Measurements from ENCODE around the gene BST2.

The BST2 gene

GRCh38 chr19:17431417-17431816 lies 26.0 kb upstream of the BST2 start:
- Histone ChIP-seq H3K36me3 (ENCODE audit: insufficient read depth, low read length) (peaks cover 4% of the 10 kb centered on the region), H3K4me1 (ENCODE audit: insufficient read depth, low read length) (no peaks in the 10 kb centered on the region)

GRCh38 chr19:17429641-17430113 lies 24.2 kb upstream of the BST2 start:
- Histone ChIP-seq H3K36me3 (ENCODE audit: insufficient read depth, low read length) (no peaks in the 10 kb centered on the region), H3K4me3 (ENCODE audit: low read length) (no peak overlapping the region), H3K9me3 (ENCODE audit: low read length) (no peaks in the 10 kb centered on the region)

More at GRCh38 chr19:17431417-17431816, 26.0 kb upstream of the BST2 start:
- Histone ChIP-seq H3K27me3 (ENCODE audit: insufficient read depth, low read length) (no peaks in the 10 kb centered on the region), H3K4me3 (ENCODE audit: low read length) (no peak overlapping the region), H3K9me3 (ENCODE audit: low read length) (no peaks in the 10 kb centered on the region), H2AFZ (ENCODE audit: low read depth, low read length) (no peak overlapping the region)

GRCh38 chr19:17424743-17425365 lies 19.4 kb upstream of the BST2 start:
- H3K27me3 ChIP-seq (ENCODE audit: insufficient read depth, low read length): no peaks in the 10 kb centered on the region
- no peak overlapping the region for H2AFZ ChIP-seq (ENCODE audit: low read depth, low read length)
- H3K4me3 ChIP-seq (ENCODE audit: low read length): no peak overlapping the region
- H3K9me3 ChIP-seq (ENCODE audit: low read length): no peaks in the 10 kb centered on the region
- H3K36me3 ChIP-seq (ENCODE audit: insufficient read depth, low read length): peaks cover 3% of the 10 kb centered on the region
- peaks cover 7% of the 10 kb centered on the region for H3K4me1 ChIP-seq (ENCODE audit: insufficient read depth, low read length)

More at GRCh38 chr19:17429641-17430113, 24.2 kb upstream of the BST2 start:
- H3K4me1 ChIP-seq (ENCODE audit: insufficient read depth, low read length): peaks cover 5% of the 10 kb centered on the region
- no peaks in the 10 kb centered on the region for H3K27me3 ChIP-seq (ENCODE audit: insufficient read depth, low read length)
- H2AFZ ChIP-seq (ENCODE audit: low read depth, low read length): no peak overlapping the region

- Histone ChIP-seq H3K36me3 (ENCODE audit: insufficient read depth, low read length) (peaks cover 3% of the 10 kb centered on the region), H2AFZ (ENCODE audit: low read depth, low read length) (no peak overlapping the region), H3K9me3 (ENCODE audit: low read length) (no peaks in the 10 kb centered on the region), H3K4me3 (ENCODE audit: low read length) (no peak overlapping the region), H3K27me3 (ENCODE audit: insufficient read depth, low read length) (no peaks in the 10 kb centered on the region), H3K4me1 (ENCODE audit: insufficient read depth, low read length) (peaks cover 12% of the 10 kb centered on the region)
Measured at GRCh38 chr19:17423429-17424208, 18.2 kb upstream of the BST2 start.

DNA sequence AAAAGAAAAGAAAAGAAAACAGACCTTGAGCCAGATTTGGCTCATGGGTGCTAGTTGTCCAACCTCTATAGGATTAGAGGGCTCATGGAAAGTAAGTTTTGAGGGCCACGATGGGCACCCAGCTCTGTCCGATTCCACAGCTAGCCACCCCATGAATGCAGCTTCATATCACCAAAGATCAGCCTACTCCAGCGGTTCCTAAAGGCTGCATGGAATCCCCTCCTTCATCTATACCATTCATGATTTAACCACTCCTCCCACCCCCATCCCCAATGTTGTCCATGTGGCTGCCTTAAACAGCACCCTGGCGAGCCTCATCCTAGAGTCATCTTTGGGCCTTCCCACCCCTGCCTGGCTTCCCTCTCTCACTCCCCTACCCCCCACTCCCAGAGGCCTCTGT lies 16.5 kb upstream of the BST2 start:
- no peaks in the 10 kb centered on the region for H3K27me3 ChIP-seq (ENCODE audit: insufficient read depth, low read length)
- no peak overlapping the region for H3K4me3 ChIP-seq (ENCODE audit: low read length)
- H3K9me3 ChIP-seq (ENCODE audit: low read length): no peaks in the 10 kb centered on the region
- H3K4me1 ChIP-seq (ENCODE audit: insufficient read depth, low read length): peaks cover 12% of the 10 kb centered on the region
- peaks cover 3% of the 10 kb centered on the region for H3K36me3 ChIP-seq (ENCODE audit: insufficient read depth, low read length)
- H2AFZ ChIP-seq (ENCODE audit: low read depth, low read length): no peak overlapping the region

GRCh38 chr19:17420475-17420924 lies 15.1 kb upstream of the BST2 start:
- H3K4me3 ChIP-seq (ENCODE audit: low read length): peak overlapping the region; percentile 73
- H3K9me3 ChIP-seq (ENCODE audit: low read length): no peaks in the 10 kb centered on the region
- peaks cover 3% of the 10 kb centered on the region for H3K36me3 ChIP-seq (ENCODE audit: insufficient read depth, low read length)
- H3K27me3 ChIP-seq (ENCODE audit: insufficient read depth, low read length): no peaks in the 10 kb centered on the region
- H3K4me1 ChIP-seq (ENCODE audit: insufficient read depth, low read length): peaks cover 12% of the 10 kb centered on the region
- H2AFZ ChIP-seq (ENCODE audit: low read depth, low read length): peak overlapping the region; percentile 96

DNA sequence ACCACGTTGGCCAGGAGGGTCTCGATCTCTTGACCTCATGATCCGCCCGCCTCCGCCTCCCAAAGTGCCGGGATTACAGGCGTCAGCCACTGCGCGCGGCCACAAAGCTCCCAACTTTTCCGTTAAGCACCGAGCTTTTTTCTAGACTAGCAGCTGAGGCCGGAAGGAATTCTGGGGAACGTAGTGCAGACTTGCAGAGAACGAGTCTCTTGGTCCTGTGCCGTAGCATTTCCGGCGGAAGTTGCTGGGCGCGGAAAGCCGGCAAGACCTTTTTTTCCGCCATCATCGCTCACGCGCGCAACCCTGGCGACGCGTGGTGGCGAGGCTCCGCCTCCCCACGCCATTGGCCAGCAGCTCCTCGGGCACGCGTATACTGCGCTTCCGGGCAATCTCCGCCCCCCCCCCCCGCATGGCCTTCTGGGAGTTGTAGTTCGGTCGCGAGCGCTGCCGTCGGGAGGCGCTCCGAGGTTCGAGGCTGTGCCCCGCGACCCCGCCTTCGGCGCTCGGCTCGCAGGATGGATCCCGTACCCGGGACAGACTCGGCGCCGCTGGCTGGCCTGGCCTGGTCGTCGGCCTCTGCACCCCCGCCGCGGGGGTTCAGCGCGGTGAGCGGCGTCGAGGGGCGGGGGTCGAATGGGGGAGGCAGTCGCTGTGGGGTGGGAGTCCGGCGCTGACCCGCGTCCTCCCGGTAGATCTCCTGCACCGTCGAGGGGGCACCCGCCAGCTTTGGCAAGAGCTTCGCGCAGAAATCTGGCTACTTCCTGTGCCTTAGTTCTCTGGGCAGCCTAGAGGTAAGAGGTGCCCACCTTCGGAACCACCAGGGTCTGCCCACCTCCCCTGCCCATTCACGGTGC lies 14.4 kb upstream of the BST2 start, which contains the start of gene MVB12A:
MVB12A (plus strand) TSS at position 427 of the 854 bp plus-strand sequence; CDS start at position 516, 89 bp downstream.
- no peaks in the 10 kb centered on the region for H3K9me3 ChIP-seq (ENCODE audit: low read length)
- H3K4me1 ChIP-seq (ENCODE audit: insufficient read depth, low read length): peaks cover 8% of the 10 kb centered on the region
- peak within 1 kb of the TSS; percentile 96 for H2AFZ ChIP-seq (ENCODE audit: low read depth, low read length)
- H3K4me3 ChIP-seq (ENCODE audit: low read length): peak within 1 kb of the TSS; percentile 73
- peaks cover 3% of the 10 kb centered on the region for H3K36me3 ChIP-seq (ENCODE audit: insufficient read depth, low read length)
- no peaks in the 10 kb centered on the region for H3K27me3 ChIP-seq (ENCODE audit: insufficient read depth, low read length)

DNA sequence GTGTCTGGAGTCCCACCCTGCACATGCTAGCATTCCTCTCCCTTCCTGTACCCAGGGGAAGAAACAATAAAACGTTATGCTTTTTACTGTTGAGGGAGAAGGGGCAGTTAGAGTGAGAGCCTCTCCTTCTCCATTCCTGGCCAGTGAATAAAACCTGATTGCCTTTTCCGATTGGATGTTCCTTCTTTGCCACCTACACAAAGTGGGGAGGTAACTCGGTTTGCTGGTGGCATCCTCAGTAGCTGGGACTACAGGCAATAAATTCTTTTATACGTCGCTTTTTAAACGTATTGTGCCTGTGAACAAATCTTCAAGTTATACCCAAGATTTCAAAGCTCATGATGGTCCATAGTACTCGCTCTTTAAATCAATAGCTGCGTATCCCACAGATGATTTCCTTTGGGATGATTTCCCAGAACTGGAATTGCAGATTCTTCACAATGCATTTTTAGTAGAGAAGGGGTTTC lies 13.8 kb upstream of the BST2 start:
- Histone ChIP-seq H3K27me3 (ENCODE audit: insufficient read depth, low read length) (no peaks in the 10 kb centered on the region), H3K9me3 (ENCODE audit: low read length) (no peaks in the 10 kb centered on the region), H3K4me3 (ENCODE audit: low read length) (peak overlapping the region; percentile 73), H2AFZ (ENCODE audit: low read depth, low read length) (peak overlapping the region; percentile 74), H3K36me3 (ENCODE audit: insufficient read depth, low read length) (peaks cover 3% of the 10 kb centered on the region), H3K4me1 (ENCODE audit: insufficient read depth, low read length) (peaks cover 4% of the 10 kb centered on the region)

- peak overlapping the region; percentile 73 for H3K4me3 ChIP-seq (ENCODE audit: low read length)
Measured at GRCh38 chr19:17418710-17419109, 13.3 kb upstream of the BST2 start.

DNA sequence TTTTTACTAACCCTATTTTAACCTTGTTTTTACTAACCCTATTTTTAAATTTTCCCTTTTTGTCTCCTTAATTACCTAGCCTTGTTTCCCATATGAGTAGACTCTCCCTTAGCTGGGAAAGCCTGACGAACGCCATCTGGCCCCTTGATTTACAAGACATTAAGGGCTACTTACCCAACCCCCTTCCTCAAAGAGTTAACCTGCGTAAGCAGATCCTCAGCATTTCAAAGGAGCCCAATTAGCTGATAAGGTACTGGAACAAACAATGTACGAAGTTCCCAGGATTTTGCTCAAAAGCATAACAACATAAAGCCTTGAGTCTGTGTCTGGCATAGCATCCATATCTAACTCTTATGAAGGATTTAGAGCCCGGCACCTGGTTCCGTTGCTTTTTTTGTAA lies 9.7 kb upstream of the BST2 start:
- Histone ChIP-seq H2AFZ (ENCODE audit: low read depth, low read length) (no peak overlapping the region), H3K36me3 (ENCODE audit: insufficient read depth, low read length) (no peaks in the 10 kb centered on the region), H3K4me3 (ENCODE audit: low read length) (no peak overlapping the region), H3K4me1 (ENCODE audit: insufficient read depth, low read length) (peaks cover 13% of the 10 kb centered on the region), H3K27me3 (ENCODE audit: insufficient read depth, low read length) (no peaks in the 10 kb centered on the region), H3K9me3 (ENCODE audit: low read length) (no peaks in the 10 kb centered on the region)

More at GRCh38 chr19:17418710-17419109, 13.3 kb upstream of the BST2 start:
- H3K4me1 ChIP-seq (ENCODE audit: insufficient read depth, low read length): peaks cover 4% of the 10 kb centered on the region
- no peaks in the 10 kb centered on the region for H3K9me3 ChIP-seq (ENCODE audit: low read length)
- no peak overlapping the region for H2AFZ ChIP-seq (ENCODE audit: low read depth, low read length)
- H3K27me3 ChIP-seq (ENCODE audit: insufficient read depth, low read length): no peaks in the 10 kb centered on the region
- peaks cover 3% of the 10 kb centered on the region for H3K36me3 ChIP-seq (ENCODE audit: insufficient read depth, low read length)

DNA sequence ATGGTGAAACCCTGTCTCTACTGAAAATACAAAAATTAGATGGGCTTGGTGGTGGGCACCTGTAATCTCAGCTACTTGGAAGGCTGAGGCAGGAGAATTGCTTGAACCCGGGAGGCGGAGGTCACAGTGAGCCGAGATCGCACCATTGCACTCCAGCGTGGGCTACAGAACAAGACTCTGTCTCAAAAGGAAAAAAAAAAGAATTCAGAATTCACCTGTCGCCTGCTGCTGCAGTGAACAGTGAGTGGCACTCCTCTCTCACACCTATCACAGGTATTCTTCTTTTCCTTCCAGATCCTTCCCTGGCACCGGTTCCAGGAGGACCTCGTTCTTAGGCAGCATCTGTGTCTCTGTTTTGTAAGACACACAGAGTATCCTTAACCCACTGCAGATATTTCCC lies 8.7 kb upstream of the BST2 start:
- Histone ChIP-seq H3K4me1 (ENCODE audit: insufficient read depth, low read length) (peaks cover 11% of the 10 kb centered on the region), H3K4me3 (ENCODE audit: low read length) (no peak overlapping the region), H2AFZ (ENCODE audit: low read depth, low read length) (no peak overlapping the region), H3K9me3 (ENCODE audit: low read length) (no peaks in the 10 kb centered on the region), H3K36me3 (ENCODE audit: insufficient read depth, low read length) (no peaks in the 10 kb centered on the region), H3K27me3 (ENCODE audit: insufficient read depth, low read length) (no peaks in the 10 kb centered on the region)

GRCh38 chr19:17411801-17412200 lies 6.4 kb upstream of the BST2 start:
- H3K36me3 ChIP-seq (ENCODE audit: insufficient read depth, low read length): no peaks in the 10 kb centered on the region
- H2AFZ ChIP-seq (ENCODE audit: low read depth, low read length): no peak overlapping the region
- peaks cover 15% of the 10 kb centered on the region for H3K4me1 ChIP-seq (ENCODE audit: insufficient read depth, low read length)
- H3K9me3 ChIP-seq (ENCODE audit: low read length): no peaks in the 10 kb centered on the region
- no peak overlapping the region for H3K4me3 ChIP-seq (ENCODE audit: low read length)
- H3K27me3 ChIP-seq (ENCODE audit: insufficient read depth, low read length): no peaks in the 10 kb centered on the region

All from neuron (in vitro differentiated cells).